PC-3 (cell line): Measurements from ENCODE around the gene FGF12.

ENCODE experiments used
- EZH2 ChIP-seq: fragments of 300-600 bp; sonication (generic); IDR thresholded peaks from one replicate; pipeline ENCODE4 v1.6.1; 2017; ENCODE audit warnings: antibody characterized with exemption, mild to moderate bottlenecking, low read length; ENCODE audit not compliant: unreplicated experiment
- TF ChIP-seq, protein P1 (sequence below): fragments of 300-600 bp; sonication (generic); conservative IDR thresholded peaks from 2 replicates; pipeline ENCODE4 v1.5.1; 2017; ENCODE audit warnings: antibody characterized with exemption, low read depth, mild to moderate bottlenecking, low read length

DNA sequence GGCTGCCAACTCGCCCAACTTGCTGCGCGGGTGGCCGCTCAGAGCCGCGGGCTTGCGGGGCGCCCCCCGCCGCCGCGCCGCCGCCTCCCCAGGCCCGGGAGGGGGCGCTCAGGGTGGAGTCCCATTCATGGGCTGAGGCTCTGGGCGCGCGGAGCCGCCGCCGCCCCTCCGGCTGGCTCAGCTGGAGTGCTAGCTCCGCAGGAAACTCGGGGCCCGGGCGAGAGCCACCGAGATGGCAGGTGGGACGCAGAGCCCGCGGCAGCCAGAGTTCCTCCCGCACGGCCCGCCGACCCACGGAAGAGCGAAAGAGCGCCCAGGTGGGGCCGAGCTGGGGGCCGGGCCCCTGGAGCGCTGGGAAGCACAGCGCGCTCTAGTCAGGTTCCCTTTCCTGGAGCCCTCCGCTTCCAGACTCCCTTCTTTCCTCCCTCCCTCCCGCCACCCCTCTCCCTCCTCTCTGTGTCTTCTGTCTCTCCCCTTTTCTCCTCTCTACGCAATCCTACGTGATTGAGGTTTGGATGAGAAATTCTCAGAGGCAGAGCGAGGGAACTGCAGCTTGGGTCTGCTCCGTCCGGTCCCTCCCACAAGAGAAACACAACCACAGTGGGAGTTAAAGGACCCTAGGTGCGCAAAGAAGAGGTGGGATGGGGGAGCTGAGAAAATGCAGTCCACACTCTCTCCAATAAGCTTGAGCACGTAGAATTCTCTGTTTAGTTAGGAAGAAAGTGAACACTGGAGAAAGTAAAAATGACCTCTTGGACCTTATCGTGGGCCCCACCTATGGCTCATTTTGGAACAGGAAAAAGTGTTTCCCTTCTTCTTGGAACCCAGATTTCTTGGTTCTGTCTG, 317.3 kb downstream of the FGF12 start:
- TF ChIP-seq, protein P1, sequence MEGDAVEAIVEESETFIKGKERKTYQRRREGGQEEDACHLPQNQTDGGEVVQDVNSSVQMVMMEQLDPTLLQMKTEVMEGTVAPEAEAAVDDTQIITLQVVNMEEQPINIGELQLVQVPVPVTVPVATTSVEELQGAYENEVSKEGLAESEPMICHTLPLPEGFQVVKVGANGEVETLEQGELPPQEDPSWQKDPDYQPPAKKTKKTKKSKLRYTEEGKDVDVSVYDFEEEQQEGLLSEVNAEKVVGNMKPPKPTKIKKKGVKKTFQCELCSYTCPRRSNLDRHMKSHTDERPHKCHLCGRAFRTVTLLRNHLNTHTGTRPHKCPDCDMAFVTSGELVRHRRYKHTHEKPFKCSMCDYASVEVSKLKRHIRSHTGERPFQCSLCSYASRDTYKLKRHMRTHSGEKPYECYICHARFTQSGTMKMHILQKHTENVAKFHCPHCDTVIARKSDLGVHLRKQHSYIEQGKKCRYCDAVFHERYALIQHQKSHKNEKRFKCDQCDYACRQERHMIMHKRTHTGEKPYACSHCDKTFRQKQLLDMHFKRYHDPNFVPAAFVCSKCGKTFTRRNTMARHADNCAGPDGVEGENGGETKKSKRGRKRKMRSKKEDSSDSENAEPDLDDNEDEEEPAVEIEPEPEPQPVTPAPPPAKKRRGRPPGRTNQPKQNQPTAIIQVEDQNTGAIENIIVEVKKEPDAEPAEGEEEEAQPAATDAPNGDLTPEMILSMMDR = no peak
- TF ChIP-seq EZH2 = no peak
